Lower lobe of right lung (tissue), 2 donors: Measurements from ENCODE around the gene FOXN3. TPM values are rescaled to one million over a fixed set of nuclear protein-coding genes. Genes with fewer than 3 reads are reported as not detected.

Source experiments
- ATAC-seq, 2 donors: fragments of 200-7000 bp; cut with Tn5 transposase; one replicate each; pipeline ENCODE4 v1.9.1; 2020 to 2022; ENCODE audit warnings: mild to moderate bottlenecking in 2 of 2, moderate library complexity in 2 of 2
- DNase-seq: peaks from one replicate; pipeline ENCODE4 v3.0.0-alpha.2; 2020
- H3K27ac ChIP-seq: fragments of 200-600 bp; one replicate; pipeline ENCODE4 v1.8.0; 2022
- H3K27me3 ChIP-seq: fragments of 200-600 bp; one replicate; pipeline ENCODE4 v1.8.0; 2022; ENCODE audit warnings: low read depth
- H3K36me3 ChIP-seq: fragments of 200-600 bp; one replicate; pipeline ENCODE4 v1.8.0; 2022; ENCODE audit warnings: mild to moderate bottlenecking
- H3K4me1 ChIP-seq: fragments of 200-600 bp; one replicate; pipeline ENCODE4 v1.8.0; 2022
- H3K4me3 ChIP-seq: fragments of 200-600 bp; one replicate; pipeline ENCODE4 v1.8.0; 2022; ENCODE audit warnings: mild to moderate bottlenecking
- H3K9me3 ChIP-seq: fragments of 200-600 bp; one replicate; pipeline ENCODE4 v1.8.0; 2022
- intact Hi-C: fragments of 100-400 bp; cut with DNase I; formaldehyde crosslinking; loops from one replicate; pipeline ENCODE4 v1.11.0; 2022
- total RNA-seq: library from RNA; stranded (reverse); fragmentation: NEBNext Ultra II Directional; extraction: Animal tissue kit (Norgen Biotek cat#: 25700); gene quantifications from one replicate; pipeline ENCODE4 v1.2.1, GENCODE V29; 2021
- TF ChIP-seq, protein P1 (sequence below): fragments of 200-600 bp; IDR thresholded peaks from one replicate; pipeline ENCODE4 v1.8.0; 2022; ENCODE audit warnings: antibody characterized with exemption, mild to moderate bottlenecking
- donor health status: DM: no; HTN: yes; CAD: no; lungs with severe emphysema.

The FOXN3 gene
- total RNA-seq, 1 donor from 2014 or later: 116 TPM

DNA sequence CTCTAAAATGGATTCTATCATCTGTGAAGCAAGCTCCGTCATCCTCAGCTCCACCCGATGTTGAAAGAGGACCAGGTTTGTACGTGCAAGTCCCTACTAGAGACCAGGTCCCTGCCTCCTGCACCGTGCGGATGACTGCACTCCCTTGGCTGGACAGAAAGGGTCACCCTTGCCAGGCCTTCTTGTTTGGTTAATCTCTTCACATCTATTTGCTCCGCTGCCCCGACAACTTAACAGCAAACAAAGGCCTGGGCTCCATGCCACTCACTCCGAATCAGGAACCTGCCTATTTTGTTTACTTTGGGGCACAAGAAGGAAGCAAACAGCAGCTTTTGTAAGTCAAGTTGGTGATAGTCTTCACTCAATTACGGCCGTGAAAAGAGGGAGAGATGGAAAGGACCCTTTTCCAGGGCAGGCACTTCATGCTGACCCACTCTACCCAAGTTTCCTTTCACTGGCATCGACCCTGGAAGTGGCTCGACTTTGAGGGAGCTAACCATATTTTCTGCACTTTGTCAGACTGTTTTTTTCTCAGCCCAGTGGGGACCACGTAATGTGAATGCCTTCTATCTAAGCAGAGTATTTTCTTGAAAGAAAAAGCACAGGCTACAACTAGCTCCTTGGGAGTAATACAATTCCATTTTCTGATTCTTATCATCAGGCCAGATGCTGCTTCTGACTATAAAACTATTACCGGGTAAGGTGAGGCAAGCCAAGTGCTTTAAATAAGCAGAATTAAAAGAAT, 202.6 kb downstream of the FOXN3 start:
- intact Hi-C loops: no loop called here
- no peak overlapping the region for H3K4me3 ChIP-seq
- DNase-seq (peak; percentile 91), ATAC-seq (peak; percentile 98 to 99)
- peaks cover 2% of the 10 kb centered on the region for H3K36me3 ChIP-seq
- TF ChIP-seq, protein P1, sequence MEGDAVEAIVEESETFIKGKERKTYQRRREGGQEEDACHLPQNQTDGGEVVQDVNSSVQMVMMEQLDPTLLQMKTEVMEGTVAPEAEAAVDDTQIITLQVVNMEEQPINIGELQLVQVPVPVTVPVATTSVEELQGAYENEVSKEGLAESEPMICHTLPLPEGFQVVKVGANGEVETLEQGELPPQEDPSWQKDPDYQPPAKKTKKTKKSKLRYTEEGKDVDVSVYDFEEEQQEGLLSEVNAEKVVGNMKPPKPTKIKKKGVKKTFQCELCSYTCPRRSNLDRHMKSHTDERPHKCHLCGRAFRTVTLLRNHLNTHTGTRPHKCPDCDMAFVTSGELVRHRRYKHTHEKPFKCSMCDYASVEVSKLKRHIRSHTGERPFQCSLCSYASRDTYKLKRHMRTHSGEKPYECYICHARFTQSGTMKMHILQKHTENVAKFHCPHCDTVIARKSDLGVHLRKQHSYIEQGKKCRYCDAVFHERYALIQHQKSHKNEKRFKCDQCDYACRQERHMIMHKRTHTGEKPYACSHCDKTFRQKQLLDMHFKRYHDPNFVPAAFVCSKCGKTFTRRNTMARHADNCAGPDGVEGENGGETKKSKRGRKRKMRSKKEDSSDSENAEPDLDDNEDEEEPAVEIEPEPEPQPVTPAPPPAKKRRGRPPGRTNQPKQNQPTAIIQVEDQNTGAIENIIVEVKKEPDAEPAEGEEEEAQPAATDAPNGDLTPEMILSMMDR: peak; percentile 42
- H3K9me3 ChIP-seq: no peaks in the 10 kb centered on the region
- peaks cover 21% of the 10 kb centered on the region for H3K4me1 ChIP-seq
- H3K27me3 ChIP-seq: no peaks in the 10 kb centered on the region
- H3K27ac ChIP-seq: peak overlapping the region; percentile 60

GRCh38 chr14:89212386-89213235, 204.4 kb downstream of the FOXN3 start:
- no peak for ATAC-seq
- Histone ChIP-seq H3K4me1 (peaks cover 21% of the 10 kb centered on the region), H3K27ac (no peak overlapping the region), H3K36me3 (no peaks in the 10 kb centered on the region), H3K4me3 (no peak overlapping the region), H3K27me3 (no peaks in the 10 kb centered on the region), H3K9me3 (no peaks in the 10 kb centered on the region)
- no peak for DNase-seq
- TF ChIP-seq, protein P1: no peak
- intact Hi-C loops: no loop called here

GRCh38 chr14:89209558-89209957, 207.5 kb downstream of the FOXN3 start:
- H3K9me3 ChIP-seq: no peaks in the 10 kb centered on the region
- intact Hi-C loops: no loop called here
- H3K4me3 ChIP-seq: no peak overlapping the region
- peaks cover 12% of the 10 kb centered on the region for H3K4me1 ChIP-seq
- no peak overlapping the region for H3K27ac ChIP-seq
- ATAC-seq: no peak
- no peaks in the 10 kb centered on the region for H3K27me3 ChIP-seq
- TF ChIP-seq, protein P1: no peak
- no peak for DNase-seq
- H3K36me3 ChIP-seq: no peaks in the 10 kb centered on the region

GRCh38 chr14:89207925-89208328, 209.1 kb downstream of the FOXN3 start:
- Histone ChIP-seq H3K4me3 (no peak overlapping the region), H3K9me3 (no peaks in the 10 kb centered on the region), H3K27ac (no peak overlapping the region), H3K4me1 (peaks cover 6% of the 10 kb centered on the region), H3K27me3 (no peaks in the 10 kb centered on the region), H3K36me3 (no peaks in the 10 kb centered on the region)
- TF ChIP-seq, protein P1: no peak
- intact Hi-C loops: no loop called here
- DNase-seq (no peak), ATAC-seq (no peak)

DNA sequence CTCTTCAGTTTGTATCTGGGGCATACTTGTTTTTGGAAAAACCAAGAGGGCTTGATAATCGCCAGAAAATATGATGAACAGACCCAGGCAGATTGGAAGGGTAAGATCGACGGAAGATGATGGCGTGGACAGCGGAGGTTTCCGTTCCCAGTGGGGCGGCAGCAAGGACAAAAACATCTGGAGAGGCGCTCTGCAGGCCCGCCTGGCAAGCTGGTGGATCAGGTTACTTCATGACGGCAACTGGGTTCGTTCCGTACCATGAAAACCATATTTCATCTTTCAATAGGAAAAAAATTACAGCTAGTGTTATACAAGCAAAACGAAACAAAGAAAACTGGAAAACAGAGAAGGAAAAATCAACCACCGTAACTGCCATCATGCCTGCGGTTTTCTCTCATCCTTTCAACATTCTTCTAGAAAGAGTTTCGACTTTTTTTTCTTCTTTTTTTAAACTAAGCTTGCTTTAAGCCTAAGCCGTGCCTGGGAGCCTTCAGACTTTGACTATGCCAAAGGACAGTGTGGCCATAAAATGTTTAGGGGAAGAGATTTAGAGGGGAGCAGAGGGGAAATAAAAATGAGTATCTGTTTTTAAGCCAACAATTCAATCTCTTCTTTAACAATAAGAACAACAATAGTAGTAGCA, 210.5 kb downstream of the FOXN3 start:
- intact Hi-C loops: no loop called here
- peaks cover 5% of the 10 kb centered on the region for H3K4me1 ChIP-seq
- no peaks in the 10 kb centered on the region for H3K27me3 ChIP-seq
- H3K4me3 ChIP-seq: no peak overlapping the region
- no peaks in the 10 kb centered on the region for H3K9me3 ChIP-seq
- no peak for ATAC-seq
- H3K27ac ChIP-seq: no peak overlapping the region
- DNase-seq: no peak
- TF ChIP-seq, protein P1: no peak
- H3K36me3 ChIP-seq: no peaks in the 10 kb centered on the region
